Esophagus muscularis mucosa (tissue), 4 donors: ENCODE results near the gene GADD45G. TPM values are rescaled to one million over a fixed set of nuclear protein-coding genes. Genes with fewer than 3 reads are reported as not detected.

Experiments used
- DNase-seq: peaks from one replicate; pipeline ENCODE4 v3.0.0-alpha.2; 2017; ENCODE audit errors: extremely low spot score
- H3K27ac ChIP-seq, 4 donors: fragments of 200-600 bp; sonication (generic); replicated peaks in 1 of 4; 1 replicate in 3 of 4; 2 replicates in 1 of 4; pipeline ENCODE4 v1.5.1; 2016 to 2019; ENCODE audit warnings: mild to moderate bottlenecking in 1 of 4
- H3K27me3 ChIP-seq, 4 donors: fragments of 200-600 bp; sonication (generic); one replicate each; pipeline versions ENCODE4 v1.5.1 to v1.6.0; 2016 to 2019
- H3K36me3 ChIP-seq, 4 donors: fragments of 200-600 bp; sonication (generic); one replicate each; pipeline ENCODE4 v1.5.1; 2016 to 2019
- H3K4me1 ChIP-seq, 4 donors: fragments of 200-600 bp; sonication (generic); one replicate each; pipeline ENCODE4 v1.5.1; 2016 to 2019
- H3K4me3 ChIP-seq, 4 donors: fragments of 200-600 bp; sonication (generic); 1 replicate in 2 of 4; 2 replicates in 2 of 4; pipeline ENCODE4 v1.5.1; 2016 to 2019; ENCODE audit warnings: mild to moderate bottlenecking in 4 of 4, moderate library complexity in 1 of 4
- H3K9me3 ChIP-seq, 4 donors: fragments of 200-600 bp; sonication (generic); 1 replicate in 3 of 4; 2 replicates in 1 of 4; pipeline ENCODE4 v1.5.1; 2016 to 2019
- EP300 ChIP-seq: sonication (generic); formaldehyde crosslinking; IDR thresholded peaks from one replicate; pipeline ENCODE4 v1.6.1; 2017; ENCODE audit warnings: antibody characterized with exemption
- POLR2A ChIP-seq: fragments of 450-650 bp; IDR thresholded peaks from one replicate; pipeline ENCODE4 v1.6.1; 2017; ENCODE audit warnings: antibody characterized with exemption, moderate library complexity, mild to moderate bottlenecking, low read depth
- POLR2AphosphoS5 ChIP-seq, 2 donors: sonication (generic); formaldehyde crosslinking; IDR thresholded peaks; one replicate each; pipeline ENCODE4 v1.6.1; 2017; ENCODE audit warnings: antibody characterized with exemption in 2 of 2
- WGBS: methylation state at CpG from one replicate; pipeline ENCODE4 v1.1.5; 2018; 5-methylcytosine and 5-hydroxymethylcytosine counted together
- intact Hi-C: fragments of 100-400 bp; cut with DNase I; formaldehyde crosslinking; loops from one replicate; pipeline ENCODE4 v1.15.1; 2023
- total RNA-seq, 4 donors: library from RNA; depleted of rRNA; stranded (reverse); fragments of >200 nt; gene quantifications; one replicate each; pipeline versions ENCODE4 v1.1.0 to v1.2.1, GENCODE V29; 2016
- TF ChIP-seq, protein P1 (sequence below), 3 experiments: fragments of 200-600 bp in 2 of 3; fragments of 450-650 bp in 1 of 3; sonication (generic) in 2 of 3; IDR thresholded peaks; one replicate each; pipeline ENCODE4 v1.5.1; 2017 to 2019; ENCODE audit warnings: antibody characterized with exemption in 3 of 3, mild to moderate bottlenecking in 2 of 3, moderate library complexity in 1 of 3

The GADD45G gene
- total RNA-seq, 4 donors from 2014 or later: 44.0 to 136 (median 103) TPM

DNA sequence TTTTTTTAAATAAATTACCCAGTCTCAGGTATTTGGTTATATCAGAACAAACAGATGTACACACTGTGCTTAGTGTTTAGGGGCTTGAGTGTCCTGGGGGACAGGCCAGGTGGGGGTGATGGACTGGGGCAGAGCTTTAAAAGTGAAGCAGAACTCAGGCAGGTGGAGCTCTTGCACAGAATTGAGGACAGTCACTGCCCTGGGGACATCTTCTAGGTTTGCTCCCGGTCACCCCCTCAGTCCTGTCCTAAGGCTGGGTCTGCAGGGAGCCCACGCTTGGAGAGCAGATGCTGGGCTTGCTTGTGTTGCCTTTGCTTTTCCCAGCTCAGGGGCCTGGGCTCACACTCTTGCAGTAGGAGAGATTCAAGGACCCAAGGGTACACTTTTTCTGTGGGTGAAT lies 10.8 kb downstream of the GADD45G start:
- TF ChIP-seq, protein P1, sequence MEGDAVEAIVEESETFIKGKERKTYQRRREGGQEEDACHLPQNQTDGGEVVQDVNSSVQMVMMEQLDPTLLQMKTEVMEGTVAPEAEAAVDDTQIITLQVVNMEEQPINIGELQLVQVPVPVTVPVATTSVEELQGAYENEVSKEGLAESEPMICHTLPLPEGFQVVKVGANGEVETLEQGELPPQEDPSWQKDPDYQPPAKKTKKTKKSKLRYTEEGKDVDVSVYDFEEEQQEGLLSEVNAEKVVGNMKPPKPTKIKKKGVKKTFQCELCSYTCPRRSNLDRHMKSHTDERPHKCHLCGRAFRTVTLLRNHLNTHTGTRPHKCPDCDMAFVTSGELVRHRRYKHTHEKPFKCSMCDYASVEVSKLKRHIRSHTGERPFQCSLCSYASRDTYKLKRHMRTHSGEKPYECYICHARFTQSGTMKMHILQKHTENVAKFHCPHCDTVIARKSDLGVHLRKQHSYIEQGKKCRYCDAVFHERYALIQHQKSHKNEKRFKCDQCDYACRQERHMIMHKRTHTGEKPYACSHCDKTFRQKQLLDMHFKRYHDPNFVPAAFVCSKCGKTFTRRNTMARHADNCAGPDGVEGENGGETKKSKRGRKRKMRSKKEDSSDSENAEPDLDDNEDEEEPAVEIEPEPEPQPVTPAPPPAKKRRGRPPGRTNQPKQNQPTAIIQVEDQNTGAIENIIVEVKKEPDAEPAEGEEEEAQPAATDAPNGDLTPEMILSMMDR (IDR thresholded peaks at IDR 0.05): no peak
- no peak for TF ChIP-seq POLR2AphosphoS5 (IDR thresholded peaks at IDR 0.05)
- TF ChIP-seq EP300: no peak
- TF ChIP-seq POLR2A: no peak
- no peaks in the 10 kb centered on the region for H3K27me3 ChIP-seq
- no peak overlapping the region for H3K27ac ChIP-seq
- WGBS: 100% methylated on average over 2 of the region's 2 CpGs
- no peaks in the 10 kb centered on the region for H3K9me3 ChIP-seq
- no peaks in the 10 kb centered on the region for H3K36me3 ChIP-seq
- DNase-seq: no peak
- peaks cover 10 to 36% (median 33%) of the 10 kb centered on the region in 4 donors for H3K4me1 ChIP-seq
- H3K4me3 ChIP-seq: no peak overlapping the region
- intact Hi-C loops: no loop called here

DNA sequence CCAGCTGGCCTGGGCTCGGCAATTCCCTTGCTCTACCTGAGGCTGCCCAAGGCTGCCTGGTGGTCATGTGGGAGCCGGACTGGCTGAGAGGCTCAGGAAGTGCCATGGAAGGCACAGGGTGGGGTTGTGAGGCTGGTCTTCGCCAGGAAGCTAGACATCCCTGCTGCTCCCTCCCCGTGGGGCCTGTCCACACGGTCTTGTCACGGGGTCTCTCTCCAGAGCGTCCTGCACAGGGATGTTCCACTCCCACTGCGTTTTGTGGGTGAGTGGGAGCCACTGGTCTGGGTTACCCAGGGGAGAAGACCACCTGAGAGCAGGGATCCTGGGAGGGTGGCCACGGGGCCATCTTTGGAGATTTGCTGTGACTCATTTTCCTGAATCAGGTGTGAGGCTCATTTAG lies 11.6 kb downstream of the GADD45G start:
- no peaks in the 10 kb centered on the region for H3K36me3 ChIP-seq
- no peak for DNase-seq
- WGBS: 97% methylated on average over 9 of the region's 9 CpGs
- intact Hi-C loops: no loop called here
- no peak overlapping the region for H3K27ac ChIP-seq
- no peak for TF ChIP-seq POLR2A
- TF ChIP-seq EP300: no peak
- no peaks in the 10 kb centered on the region for H3K9me3 ChIP-seq
- peaks cover 17 to 44% (median 41%) of the 10 kb centered on the region in 4 donors for H3K4me1 ChIP-seq
- no peaks in the 10 kb centered on the region for H3K27me3 ChIP-seq
- H3K4me3 ChIP-seq: no peak overlapping the region

DNA sequence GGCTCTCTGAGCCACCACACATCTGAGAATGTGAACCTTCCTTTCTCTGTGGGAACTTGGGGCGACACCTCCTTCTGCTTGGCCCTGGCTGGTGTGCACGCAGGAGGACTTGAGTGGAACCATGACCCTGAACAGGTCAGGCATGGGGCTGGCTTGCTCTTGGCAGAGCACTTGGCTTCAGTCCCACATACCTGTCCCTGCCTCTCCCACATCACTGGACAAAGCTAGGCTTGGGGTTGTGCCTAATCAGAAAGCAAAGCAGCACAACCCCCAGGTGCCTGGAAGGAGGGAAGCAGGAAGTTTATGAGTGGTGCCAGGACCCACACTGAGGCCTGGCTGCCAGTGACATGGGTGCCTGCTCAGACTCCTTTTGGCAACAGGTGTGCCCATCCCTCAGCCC lies 13.2 kb downstream of the GADD45G start:
- WGBS: no CpG with 5 or more reads among the region's 2 CpGs
- Histone ChIP-seq H3K27me3 (peaks cover 0 to 3% (median 0%) of the 10 kb centered on the region in 4 donors), H3K27ac (peak overlapping the region in 1 of 4 donors; percentile 89), H3K4me1 (peaks cover 32 to 60% (median 56%) of the 10 kb centered on the region in 4 donors), H3K36me3 (no peaks in the 10 kb centered on the region), H3K9me3 (no peaks in the 10 kb centered on the region), H3K4me3 (no peak overlapping the region)
- intact Hi-C loops: no loop called here
- DNase-seq: no peak
- TF ChIP-seq POLR2AphosphoS5 (IDR thresholded peaks at IDR 0.05) (no peak), POLR2A (no peak)
- TF ChIP-seq, protein P1 (IDR thresholded peaks at IDR 0.05): no peak

DNA sequence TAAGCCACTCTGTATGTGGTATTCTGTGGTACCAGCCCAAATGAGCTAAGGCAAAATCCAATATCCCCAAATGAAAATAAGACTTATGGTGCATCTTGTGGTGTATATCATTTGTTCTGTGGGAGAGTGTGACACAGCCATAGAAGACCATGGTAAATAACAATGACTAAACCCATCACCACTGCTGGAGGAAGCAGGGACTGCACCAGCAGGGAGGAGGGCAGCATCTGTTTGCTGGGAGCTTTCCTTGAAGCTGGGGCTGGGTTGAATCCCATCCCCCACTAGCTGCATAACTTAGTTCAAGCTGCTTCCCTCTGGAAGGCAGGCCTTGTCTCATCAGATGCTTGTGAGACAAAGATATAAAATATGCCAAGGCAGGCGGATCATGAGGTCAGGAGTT lies 14.2 kb downstream of the GADD45G start:
- 100% methylated on average over 1 of the region's 1 CpG for WGBS
- intact Hi-C loops: no loop called here
- Histone ChIP-seq H3K4me3 (no peak overlapping the region), H3K27ac (peak overlapping the region in 2 of 4 donors; percentile 2 to 89), H3K4me1 (peaks cover 41 to 70% (median 67%) of the 10 kb centered on the region in 4 donors), H3K36me3 (no peaks in the 10 kb centered on the region), H3K9me3 (no peaks in the 10 kb centered on the region), H3K27me3 (peaks cover 0 to 3% (median 0%) of the 10 kb centered on the region in 4 donors)
- no peak for TF ChIP-seq EP300
- TF ChIP-seq, protein P1 (IDR thresholded peaks at IDR 0.05): peak in 1 of 3 experiments; percentile 7
- DNase-seq: no peak

DNA sequence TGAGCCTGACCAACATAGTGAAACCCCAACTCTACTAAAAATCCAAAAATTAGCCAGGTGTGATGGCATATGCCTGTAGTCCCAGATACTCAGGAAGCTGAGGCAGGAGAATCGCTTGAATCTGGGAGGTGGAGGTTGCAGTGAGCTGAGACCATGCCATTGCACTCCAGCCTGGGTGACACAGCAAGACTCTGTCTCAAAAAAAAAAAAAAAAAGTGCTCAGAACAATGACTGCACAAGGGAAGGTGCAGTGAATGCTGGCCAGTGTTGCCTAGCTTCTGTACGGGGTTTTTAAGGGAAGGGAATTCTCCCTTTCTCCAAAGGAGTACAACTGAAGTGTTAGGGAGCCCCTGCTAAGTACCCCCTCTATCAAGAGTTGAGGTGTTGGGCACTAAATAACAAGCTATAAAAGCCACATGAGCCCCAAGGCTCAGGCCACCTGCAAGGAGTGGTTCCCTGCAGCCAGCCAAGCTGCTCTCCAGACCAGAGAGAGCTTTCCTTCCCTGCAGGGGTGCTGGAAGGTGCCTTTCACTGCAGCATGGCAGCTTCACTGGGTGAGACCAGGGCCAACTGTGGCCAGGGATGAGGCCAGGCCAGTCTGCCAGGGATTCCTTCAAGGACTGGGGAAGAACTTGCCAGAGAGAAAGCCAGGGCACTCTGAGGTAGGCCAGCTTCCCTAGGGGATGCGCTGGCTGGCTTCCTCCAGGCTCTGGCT lies 14.8 kb downstream of the GADD45G start:
- Histone ChIP-seq H3K27me3 (peaks cover 0 to 3% (median 0%) of the 10 kb centered on the region in 4 donors), H3K4me3 (no peak overlapping the region), H3K9me3 (no peaks in the 10 kb centered on the region), H3K36me3 (no peaks in the 10 kb centered on the region), H3K4me1 (peaks cover 47 to 76% (median 72%) of the 10 kb centered on the region in 4 donors), H3K27ac (peak overlapping the region; percentile 86 to 90 (median 90))
- no peak for TF ChIP-seq POLR2AphosphoS5 (IDR thresholded peaks at IDR 0.05)
- TF ChIP-seq, protein P1 (IDR thresholded peaks at IDR 0.05): no peak
- no peak for TF ChIP-seq POLR2A
- TF ChIP-seq EP300: no peak
- no peak for DNase-seq
- WGBS: 88% methylated on average over 2 of the region's 3 CpGs
- intact Hi-C loops: no loop called here
